Activated CD4-positive, CD25-positive, alpha-beta regulatory T cell treated with anti-CD3 and anti-CD28 coated beads, Interleukin-2, amount 50 U/mL, for 72 hours (primary cell): ENCODE results near the gene DPH7.
"Not testable (repeated sequence)": the region's sequence is repeated elsewhere in the genome, so short reads cannot be mapped to it uniquely, and the experiment has no call there.

Experiments used
- DNase-seq: peaks from one replicate; pipeline ENCODE4 v3.0.0; 2021

Gene DPH7

DNA sequence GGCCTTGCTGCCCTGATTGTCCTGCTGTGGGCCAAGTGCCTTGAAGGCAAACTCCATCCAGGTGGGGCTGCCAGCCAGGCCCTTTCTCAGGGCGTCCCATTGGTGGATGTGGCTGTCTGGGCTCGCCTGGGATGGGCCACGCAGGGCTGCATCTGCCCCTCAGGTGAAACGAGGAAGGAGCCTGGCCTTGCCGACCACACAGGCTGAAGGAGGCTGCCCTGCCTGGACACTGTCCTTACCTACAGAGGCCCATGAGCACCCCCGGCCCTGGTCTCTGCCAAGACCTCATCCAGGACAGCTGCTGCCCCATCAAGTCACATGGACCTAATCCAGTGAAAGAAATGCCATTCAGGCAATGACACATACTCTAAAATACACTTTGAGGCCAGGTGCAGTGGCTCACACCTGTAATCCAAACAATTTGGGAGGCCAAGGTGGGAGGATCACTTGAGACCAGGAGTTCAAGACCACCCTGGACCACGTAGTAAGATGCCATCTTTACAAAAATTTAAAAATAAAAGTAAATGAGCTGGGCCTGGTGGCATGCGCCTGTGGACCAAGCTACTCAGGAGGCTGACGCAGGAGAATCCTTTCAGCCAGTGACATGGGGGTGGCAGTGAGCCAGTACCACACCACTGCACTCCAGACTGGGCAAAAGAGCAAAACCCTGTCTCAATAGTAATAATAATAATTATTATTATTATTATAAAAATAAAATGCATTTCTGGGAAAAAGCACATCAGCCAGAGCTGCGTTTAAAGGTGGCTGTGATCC lies 62.4 kb downstream of the DPH7 start:
- no peak for DNase-seq

DNA sequence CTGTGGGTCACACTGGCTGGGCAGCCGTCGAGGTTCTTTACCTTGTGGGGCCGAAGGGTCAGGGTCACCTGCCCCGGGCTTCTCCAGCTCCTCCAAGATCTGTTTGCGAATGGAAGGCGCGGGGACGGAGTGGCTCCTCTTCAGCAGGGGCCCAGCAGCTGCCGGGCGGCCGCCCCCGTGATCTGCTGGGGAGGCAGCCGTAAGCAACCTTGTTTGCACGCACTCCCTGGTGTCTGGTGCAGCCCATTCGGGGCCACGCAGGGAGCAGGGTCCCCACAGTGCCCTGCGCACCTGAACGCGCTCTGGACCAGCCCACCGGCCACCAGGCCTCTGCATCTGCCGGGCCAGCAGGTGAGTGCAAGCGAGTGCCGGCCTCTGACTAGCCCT lies 63.4 kb downstream of the DPH7 start:
- DNase-seq, result no peak

DNA sequence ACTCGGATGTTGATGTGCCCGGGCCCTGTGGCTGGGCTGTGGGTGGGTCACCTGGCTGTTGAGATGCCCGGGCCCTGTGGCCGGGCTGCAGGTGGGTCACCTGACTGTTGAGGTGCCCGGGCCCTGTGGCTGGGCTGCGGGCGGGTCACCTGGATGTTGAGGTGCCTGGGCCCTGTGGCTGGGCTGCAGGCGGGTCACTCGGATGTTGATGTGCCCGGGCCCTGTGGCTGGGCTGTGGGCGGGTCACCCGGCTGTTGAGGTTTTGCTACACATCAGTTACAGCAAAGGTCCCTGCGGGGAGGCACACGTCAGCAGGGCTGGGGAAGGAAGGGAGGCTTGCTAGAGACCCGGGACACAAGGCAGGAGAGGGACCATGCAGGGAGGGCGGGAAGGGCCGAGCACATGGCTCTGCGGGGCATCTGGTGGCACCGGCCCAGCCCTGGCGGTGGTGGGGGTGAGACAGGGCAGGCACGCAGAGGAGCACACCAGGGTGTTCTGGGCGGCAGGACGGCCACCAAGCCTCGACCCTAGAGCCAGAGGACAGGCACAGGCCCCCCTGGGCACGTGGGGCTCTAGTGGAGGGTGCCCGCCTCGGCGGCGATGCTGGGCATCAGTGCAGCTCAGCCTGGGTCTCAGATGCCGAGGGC lies 63.9 kb downstream of the DPH7 start:
- no peak for DNase-seq

DNA sequence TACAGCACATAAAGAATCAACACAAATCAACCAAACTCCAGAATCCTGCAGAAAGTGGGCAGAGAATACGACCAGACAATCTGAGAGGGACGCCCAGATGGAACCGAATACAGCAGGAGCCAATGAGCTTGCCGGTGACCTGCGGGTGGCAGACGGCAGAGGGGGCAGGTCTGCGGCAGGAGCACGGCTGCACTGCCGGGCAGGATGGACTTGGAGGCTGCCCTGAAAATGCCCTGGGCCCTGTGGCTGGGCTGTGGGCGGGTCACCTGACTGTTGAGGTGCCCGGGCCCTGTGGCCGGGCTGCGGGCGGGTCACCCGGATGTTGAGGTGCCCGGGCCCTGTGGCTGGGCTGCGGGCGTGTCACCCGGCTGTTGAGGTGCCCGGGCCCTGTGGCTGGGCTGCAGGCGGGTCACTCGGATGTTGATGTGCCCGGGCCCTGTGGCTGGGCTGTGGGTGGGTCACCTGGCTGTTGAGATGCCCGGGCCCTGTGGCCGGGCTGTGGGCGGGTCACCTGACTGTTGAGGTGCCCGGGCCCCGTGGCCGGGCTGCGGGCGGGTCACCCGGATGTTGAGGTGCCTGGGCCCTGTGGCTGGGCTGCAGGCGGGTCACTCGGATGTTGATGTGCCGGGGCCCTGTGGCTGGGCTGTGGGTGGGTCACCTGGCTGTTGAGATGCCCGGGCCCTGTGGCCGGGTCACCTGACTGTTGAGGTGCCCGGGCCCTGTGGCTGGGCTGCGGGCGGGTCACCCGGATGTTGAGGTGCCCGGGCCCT lies 64.7 kb downstream of the DPH7 start:
- not testable (repeated sequence) for DNase-seq

DNA sequence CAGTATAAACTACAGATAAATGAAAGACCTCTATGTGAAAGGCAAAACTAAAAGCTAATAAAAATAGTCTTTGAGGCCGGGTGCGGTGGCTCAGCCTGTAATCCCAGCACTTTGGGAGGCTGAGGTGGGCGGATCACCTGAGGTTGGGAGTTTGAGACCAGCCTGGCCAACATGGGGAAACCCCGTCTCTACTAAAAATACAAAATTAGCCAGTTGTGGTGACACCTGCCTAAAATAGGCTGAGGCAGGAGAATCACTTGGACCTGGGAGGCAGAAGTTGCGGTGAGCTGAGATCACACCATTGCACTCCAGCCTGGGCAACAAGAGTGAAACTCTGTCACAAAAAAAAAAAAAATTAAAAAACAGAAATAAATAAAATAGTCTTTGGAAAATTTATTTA lies 65.6 kb downstream of the DPH7 start:
- not testable (repeated sequence) for DNase-seq

DNA sequence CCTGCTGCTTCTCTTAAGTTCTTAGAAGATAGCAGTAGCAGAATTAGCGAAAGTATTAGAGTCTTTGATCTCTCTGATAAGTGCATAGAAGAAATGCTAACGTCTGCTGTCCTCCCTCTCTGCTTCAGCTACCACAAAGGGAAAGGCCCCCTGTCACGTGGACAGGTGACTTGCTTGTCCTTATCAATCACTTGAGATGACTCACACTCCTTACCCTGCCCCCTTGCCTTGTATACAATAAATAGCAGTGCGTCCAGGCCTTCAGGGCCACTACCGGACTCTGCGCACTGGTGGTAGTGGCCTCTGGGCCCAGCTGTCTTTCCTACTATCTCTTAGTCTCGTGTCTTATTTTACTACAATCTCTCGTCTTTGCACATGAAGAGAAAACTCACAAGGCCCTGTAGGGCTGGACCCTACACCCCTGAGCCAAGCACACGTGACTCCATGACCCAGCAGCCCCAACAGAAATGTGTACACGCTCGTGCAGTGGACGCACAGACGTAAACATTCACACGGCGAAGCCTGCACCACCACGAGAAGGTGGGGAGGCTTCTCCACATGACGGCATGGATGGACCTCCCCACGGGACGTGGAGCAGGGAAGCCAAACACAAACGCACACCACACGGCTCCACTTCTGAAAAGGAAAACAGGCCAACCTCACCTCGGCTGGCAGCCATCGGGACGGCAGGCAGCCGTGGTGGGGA lies 66.8 kb downstream of the DPH7 start:
- no peak for DNase-seq

DNA sequence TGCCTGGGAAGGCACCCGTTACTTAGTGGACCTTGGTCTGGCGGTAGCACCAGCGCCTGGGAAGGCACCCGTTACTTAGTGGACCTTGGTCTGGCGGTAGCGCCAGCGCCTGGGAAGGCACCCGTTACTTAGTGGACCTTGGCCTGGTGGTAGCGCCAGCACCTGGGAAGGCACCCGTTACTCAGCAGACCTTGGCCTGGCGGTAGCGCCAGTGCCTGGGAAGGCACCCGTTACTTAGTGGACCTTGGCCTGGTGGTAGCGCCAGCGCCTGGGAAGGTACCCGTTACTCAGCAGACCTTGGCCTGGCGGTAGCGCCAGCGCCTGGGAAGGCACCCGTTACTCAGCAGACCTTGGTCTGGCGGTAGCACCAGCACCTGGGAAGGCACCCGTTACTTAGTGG lies 67.6 kb downstream of the DPH7 start:
- DNase-seq, result not testable (repeated sequence)

DNA sequence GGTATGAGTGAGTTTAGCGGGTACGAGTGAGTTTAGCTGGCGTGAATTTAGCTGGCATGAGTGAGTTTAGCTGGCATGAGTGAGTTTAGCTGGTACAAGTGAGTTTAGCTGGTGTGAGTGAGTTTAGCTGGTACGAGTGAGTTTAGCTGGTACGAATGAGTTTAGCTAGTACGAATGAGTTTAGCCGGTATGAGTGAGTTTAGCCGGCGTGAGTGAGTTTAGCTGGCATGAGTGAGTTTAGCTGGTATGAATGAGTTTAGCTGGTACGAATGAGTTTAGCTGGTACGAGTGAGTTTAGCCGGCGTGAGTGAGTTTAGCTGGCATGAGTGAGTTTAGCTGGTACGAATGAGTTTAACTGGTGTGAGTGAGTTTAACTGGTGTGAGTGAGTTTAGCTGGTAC lies 69.5 kb downstream of the DPH7 start:
- DNase-seq, result no peak

DNA sequence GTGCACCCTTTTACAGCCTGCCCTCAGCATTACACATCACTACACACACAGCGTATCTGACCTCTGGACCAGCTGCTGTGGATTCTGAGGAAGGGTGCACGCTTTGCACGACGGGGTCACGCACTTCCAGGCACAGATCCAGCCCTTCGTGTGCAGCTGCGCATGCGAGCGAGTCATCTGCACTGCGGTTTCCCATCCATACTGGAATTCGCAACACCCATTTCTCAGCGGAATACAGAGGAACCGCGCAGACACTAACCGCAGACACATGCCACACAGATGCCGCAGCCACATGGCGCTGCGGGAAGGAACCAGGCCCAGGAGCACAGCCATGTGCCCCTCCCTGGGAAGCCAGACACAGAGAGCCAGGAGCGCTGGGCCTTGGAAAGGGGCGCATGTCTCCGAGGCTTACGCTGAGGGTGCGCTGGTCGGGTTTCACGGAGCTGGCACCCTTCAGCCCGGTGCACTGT lies 72.0 kb downstream of the DPH7 start:
- no peak for DNase-seq

DNA sequence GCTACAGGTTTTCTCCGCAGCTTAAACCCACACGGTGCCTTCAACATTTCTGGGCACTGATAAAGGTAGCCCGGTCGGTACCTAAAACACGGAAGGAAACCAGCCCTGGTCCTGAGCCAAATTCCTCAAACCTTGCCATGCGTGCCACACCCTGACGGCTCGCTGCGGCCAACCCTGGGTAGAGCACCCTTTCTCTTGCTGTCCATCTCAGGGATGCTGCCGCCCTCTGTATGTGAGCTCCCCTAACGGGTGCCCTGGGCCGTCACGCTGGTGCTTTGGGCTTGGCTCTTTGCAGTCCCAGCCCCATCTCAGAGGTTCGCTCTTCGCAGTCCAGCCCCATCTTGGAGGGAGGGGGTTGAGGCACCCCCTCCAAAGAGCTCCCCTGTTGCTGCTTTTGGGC lies 72.5 kb downstream of the DPH7 start:
- DNase-seq, result no peak

DNA sequence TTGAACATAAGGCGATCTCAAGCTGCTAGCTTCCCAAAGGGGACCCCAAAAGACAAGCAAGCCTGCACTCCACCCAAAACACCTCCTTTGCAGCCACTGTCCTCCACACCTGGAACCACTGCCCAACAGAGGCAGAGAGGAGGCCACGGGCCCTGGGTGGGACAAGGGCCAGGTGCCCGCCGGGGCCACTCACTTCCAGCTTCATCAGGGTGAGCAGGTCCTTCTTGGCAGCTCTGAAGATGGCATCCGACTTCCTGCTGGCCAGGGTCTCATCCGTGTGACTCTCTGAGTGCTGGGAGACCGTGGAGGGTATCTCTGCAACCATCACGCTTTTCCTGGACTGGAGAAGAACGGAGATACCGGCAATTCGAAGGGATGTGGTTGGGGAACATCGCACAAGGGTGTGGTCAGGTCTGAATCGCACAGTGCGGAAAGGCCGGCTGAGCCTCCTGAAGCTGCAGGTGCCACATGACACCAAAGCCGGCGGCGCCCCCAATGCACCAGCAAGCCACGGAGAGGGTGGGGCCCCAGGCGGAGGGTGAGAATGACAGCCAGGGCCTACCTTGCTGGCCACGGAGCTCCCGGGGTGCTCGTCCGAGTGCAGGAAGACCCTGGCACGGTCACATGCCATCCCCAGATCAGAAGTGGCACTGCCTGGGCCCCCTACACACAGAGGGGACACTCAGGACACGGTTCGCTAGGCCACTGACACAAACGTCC lies 73.1 kb downstream of the DPH7 start:
- no peak for DNase-seq
